NCI-H187 treated with DMSO at 0.1 percent for 48 hours (cell line): ENCODE data around the gene SOX21.
"Not testable (repeated sequence)": the region's sequence is repeated elsewhere in the genome, so short reads cannot be mapped to it uniquely, and the experiment has no call there.

Experiments used
- DNase-seq: peaks from one replicate; lab custom pipeline; 2025; lab: John Stamatoyannopoulos, UW

The SOX21 gene

GRCh38 chr13:94712287-94712811 lies at the start of gene SOX21:
SOX21 (minus strand) TSS chr13:94712545; CDS start chr13:94712049, 496 bp downstream.
- DNase-seq: no peak

- no peak for DNase-seq
Measured at GRCh38 chr13:94761407-94761806, 49.1 kb upstream of the SOX21 start.

- no peak for DNase-seq
Measured at GRCh38 chr13:94759120-94759728, 46.9 kb upstream of the SOX21 start.

GRCh38 chr13:94758436-94758960 lies 46.2 kb upstream of the SOX21 start:
- DNase-seq: no peak

GRCh38 chr13:94753327-94753726 lies 41.0 kb upstream of the SOX21 start:
- peak; percentile 24 for DNase-seq

- DNase-seq: no peak
Measured at GRCh38 chr13:94749162-94749561, 36.8 kb upstream of the SOX21 start.

- DNase-seq: no peak
Measured at GRCh38 chr13:94739235-94739634, 26.9 kb upstream of the SOX21 start.

GRCh38 chr13:94731028-94731427 lies 18.7 kb upstream of the SOX21 start:
- no peak for DNase-seq

GRCh38 chr13:94729941-94730340 lies 17.6 kb upstream of the SOX21 start:
- DNase-seq: not testable (repeated sequence)

- DNase-seq: no peak
Measured at GRCh38 chr13:94726425-94726824, 14.1 kb upstream of the SOX21 start.

- no peak for DNase-seq
Measured at GRCh38 chr13:94722609-94723345, 10.4 kb upstream of the SOX21 start.

- not testable (repeated sequence) for DNase-seq
Measured at GRCh38 chr13:94718697-94719096, 6.4 kb upstream of the SOX21 start.

GRCh38 chr13:94717916-94718315 lies 5.6 kb upstream of the SOX21 start:
- no peak for DNase-seq

GRCh38 chr13:94716016-94716415 lies 3.7 kb upstream of the SOX21 start:
- DNase-seq: no peak

GRCh38 chr13:94713561-94714182 lies 1.3 kb upstream of the SOX21 start:
- DNase-seq: no peak

GRCh38 chr13:94712812-94713560 lies 641 bp upstream of the SOX21 start:
- no peak for DNase-seq

GRCh38 chr13:94711561-94712286 lies 621 bp downstream of the SOX21 start:
- no peak for DNase-seq

- no peak for DNase-seq
Measured at GRCh38 chr13:94710881-94711560, 1.3 kb downstream of the SOX21 start.

- DNase-seq: no peak
Measured at GRCh38 chr13:94710065-94710781, 2.1 kb downstream of the SOX21 start.
